K562 (cell line): Measurements from ENCODE around the gene RASIP1. TPM values are rescaled to one million over a fixed set of nuclear protein-coding genes. Genes with fewer than 3 reads are reported as not detected.

Experiments
- ATAC-seq: fragments of 200-7000 bp; cut with Tn5 transposase; 3 replicates; pipeline ENCODE4 v1.9.1; 2020; ENCODE audit warnings: moderate library complexity
- BruUV-seq: library from RNA; stranded (reverse); fragments of 400-500 nt; replicated peaks from 2 replicates; lab custom pipeline; 2021; lab: Mats Ljungman, UMichigan
- CTCF ChIA-PET: fragments of 300-600 bp; formaldehyde crosslinking; extraction: SDS; loops from one replicate; lab custom pipeline; 2021; ENCODE audit warnings: low intra/inter-chr PET ratio; lab: Yijun Ruan, JAX
- POLR2A ChIA-PET: fragments of 300-600, 350-650 bp; sonication (Branson Sonifier 250); formaldehyde crosslinking; extraction: SDS; loops from one replicate; lab custom pipeline; 2021; ENCODE audit warnings: antibody characterized with exemption, inconsistent platforms; lab: Yijun Ruan, JAX
- DNase-seq, 4 experiments: peaks; one replicate each; pipeline versions ENCODE4 v3.0.0 to v3.0.0-alpha.2; 2011 to 2018; ENCODE audit warnings: low spot score in 3 of 4, mixed read lengths in 3 of 4; ENCODE audit errors: extremely low read depth in 1 of 4
- FAIRE-seq: peaks from 2 replicates; lab custom pipeline; 2011; peaks lifted over from hg19 to GRCh38; lab: Jason Lieb, UNC
- H2AFZ ChIP-seq: 2 replicates; pipeline ENCODE4 v1.6.0; 2011; ENCODE audit warnings: low read depth, low read length, control low read depth, inconsistent platforms
- H3K27ac ChIP-seq: fragments of 200-600 bp; 3 replicates; pipeline ENCODE4 v1.8.0; 2011; ENCODE audit warnings: low read depth, mild to moderate bottlenecking, control low read depth, inconsistent platforms, low read length, moderate library complexity, mixed read lengths; ENCODE audit errors: extremely low read depth
- H3K27me3 ChIP-seq, 2 experiments: fragments of 300-600 bp in 1 of 2; 2 replicates in 1 of 2; 3 replicates in 1 of 2; pipeline versions ENCODE4 v1.6.0 to v1.8.0; 2011; ENCODE audit warnings: inconsistent platforms in 2 of 2, low read length in 2 of 2, mild to moderate bottlenecking in 1 of 2, mixed read lengths in 1 of 2, moderate library complexity in 1 of 2; ENCODE audit not compliant: control insufficient read depth in 2 of 2, insufficient read depth in 2 of 2
- H3K36me3 ChIP-seq: fragments of 300-600 bp; 3 replicates; pipeline ENCODE4 v1.8.0; 2011; ENCODE audit warnings: mild to moderate bottlenecking, low read length, inconsistent platforms; ENCODE audit not compliant: control insufficient read depth, insufficient read depth
- H3K4me1 ChIP-seq, 2 experiments: fragments of 200-600 bp in 1 of 2; replicated peaks in 1 of 2; 2 replicates in 1 of 2; 3 replicates in 1 of 2; pipeline versions ENCODE4 v1.5.1 to v1.8.0; 2011; ENCODE audit warnings: inconsistent platforms in 2 of 2, low read length in 2 of 2, mild to moderate bottlenecking in 1 of 2, mixed read lengths in 1 of 2, moderate library complexity in 1 of 2; ENCODE audit not compliant: control insufficient read depth in 2 of 2, insufficient read depth in 2 of 2
- H3K4me2 ChIP-seq: 2 replicates; pipeline ENCODE4 v1.6.1; 2011; ENCODE audit warnings: low read length, control low read depth, inconsistent platforms, mixed read lengths; ENCODE audit not compliant: insufficient read depth
- H3K4me3 ChIP-seq: fragments of 200-600 bp; sonication (generic), shearing (Covaris generic); 2 replicates; pipeline ENCODE4 v1.5.1; 2016; ENCODE audit warnings: control low read depth, inconsistent platforms
- H3K79me2 ChIP-seq: fragments of 200-600 bp; 3 replicates; pipeline ENCODE4 v1.8.0; 2011; ENCODE audit warnings: low read length, inconsistent platforms; ENCODE audit not compliant: control insufficient read depth, insufficient read depth
- H3K9ac ChIP-seq, 2 experiments: 2 replicates each; pipeline versions ENCODE4 v1.6.0 to v1.6.1; 2011; ENCODE audit warnings: low read depth in 2 of 2, low read length in 2 of 2, control low read depth in 1 of 2, inconsistent platforms in 1 of 2, mild to moderate bottlenecking in 1 of 2, mixed read lengths in 1 of 2; ENCODE audit not compliant: insufficient read depth in 1 of 2
- H3K9me1 ChIP-seq: one replicate; pipeline ENCODE4 v1.6.0; 2011; ENCODE audit warnings: inconsistent platforms, mild to moderate bottlenecking, low read length, moderate library complexity; ENCODE audit not compliant: control insufficient read depth, insufficient read depth
- H3K9me3 ChIP-seq: replicated peaks from 2 replicates; pipeline ENCODE4 v1.5.1; 2011; ENCODE audit warnings: low read depth, low read length, inconsistent platforms; ENCODE audit not compliant: control insufficient read depth, insufficient read depth
- H4K20me1 ChIP-seq: replicated peaks from 2 replicates; pipeline ENCODE4 v1.6.1; 2011; ENCODE audit warnings: low read length, inconsistent platforms, mixed read lengths; ENCODE audit not compliant: control insufficient read depth, insufficient read depth
- ARID4B ChIP-seq: sonication (generic); formaldehyde crosslinking; IDR thresholded peaks from 2 replicates; pipeline ENCODE4 v1.8.0; 2022; ENCODE audit warnings: mild to moderate bottlenecking, missing genetic modification reagents
- WGBS: fragments of 100-300 bp; shearing (Covaris generic); methylation state at CpG from one replicate; pipeline ENCODE4 v1.1.6; 2016; ENCODE audit warnings: low coverage, mixed read lengths; ENCODE audit not compliant: insufficient coverage; ENCODE audit errors: missing lambda C conversion rate; 5-methylcytosine and 5-hydroxymethylcytosine counted together
- in situ Hi-C: fragments of 300-500 bp; cut with MboI; formaldehyde crosslinking; loops from 4 replicates; pipeline ENCODE4 v1.15.0; 2018; ENCODE audit warnings: inconsistent platforms, mixed read lengths
- intact Hi-C: fragments of 100-400 bp; cut with micrococcal nuclease; formaldehyde crosslinking; loops from 2 replicates; pipeline ENCODE4 v1.14.2; 2022
- polyA plus RNA-seq, 8 experiments: library from polyadenylated mRNA; depleted of rRNA in 4 of 8; stranded (reverse) in 5 of 8; unstranded in 3 of 8; fragments of >200 nt; fragmentation: Nextera tagmentation in 2 of 8; fragmentation: Illumina TruSeq in 1 of 8; extraction: Ambion mirVana in 2 of 8; extraction: Trizol in 1 of 8; gene quantifications; 2 replicates each; pipeline versions ENCODE4 v1.2.1 to v1.2.3, GENCODE V29; 2011 to 2014; ENCODE audit warnings: inconsistent platforms in 1 of 8, missing spikeins in 1 of 8
- total RNA-seq, 7 experiments: library from RNA; depleted of rRNA in 6 of 7; stranded (reverse); fragments of >200 nt in 6 of 7; fragmentation: Illumina TruSeq in 2 of 7; extraction: Trizol in 2 of 7; gene quantifications; 2 replicates each; pipeline versions ENCODE4 v1.2.1 to v1.2.3, GENCODE V29; 2011 to 2021; ENCODE audit warnings: low replicate concordance in 1 of 7

The RASIP1 gene
- total and polyA plus RNA-seq, 9 of the 15 experiments (the other 6 are each of a cell fraction or from before 2014, with no cell fraction given) = 0.20 to 4.7 (median 1.5) TPM

DNA sequence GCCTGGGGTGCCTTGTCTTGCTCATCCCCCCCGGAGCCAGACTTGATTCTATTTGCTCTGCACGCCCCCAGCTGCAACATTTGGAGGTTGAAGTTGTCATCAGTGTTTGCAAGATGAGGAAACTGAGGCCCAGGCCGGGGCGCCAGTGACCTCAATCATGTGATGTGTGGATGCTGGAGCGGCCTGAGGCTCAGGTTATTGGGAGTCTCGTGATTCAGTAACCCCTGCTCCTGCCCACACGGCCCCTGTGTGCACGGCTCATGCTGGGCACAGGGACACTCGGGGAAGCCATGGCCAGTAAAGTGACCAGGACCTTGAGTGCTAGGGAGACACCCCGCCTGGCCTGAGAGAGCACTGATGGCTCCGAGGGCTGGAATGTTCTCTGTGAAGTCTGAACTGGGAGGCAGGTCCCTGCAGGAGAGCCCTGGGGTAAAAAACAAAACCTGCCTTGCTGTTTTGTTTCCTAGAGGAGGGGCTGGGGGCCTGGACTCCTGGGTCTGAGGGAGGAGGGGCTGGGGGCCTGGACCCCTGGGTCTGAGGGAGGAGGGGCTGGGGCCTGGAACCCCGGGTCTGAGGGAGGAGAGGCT, 16.8 kb upstream of the RASIP1 start:
- no peaks in the 10 kb centered on the region for H3K27me3 ChIP-seq
- H3K4me2 ChIP-seq = no peak overlapping the region
- H3K4me3 ChIP-seq = no peak overlapping the region
- H3K9ac ChIP-seq = peak overlapping the region in 1 of 2 experiments; percentile 65; a peak in 1 of 4 replicates
- H3K79me2 ChIP-seq = peaks cover 12% of the 10 kb centered on the region
- ChIA-PET CTCF (no interaction called here), POLR2A (interaction anchor here (0.5 to 1.3 kb wide), 3 partner anchors 9 to 306 kb away, joined by 3 to 4 read pairs (median 3); partner anchors contain the start of gene IZUMO1)
- in situ Hi-C loops (no loop called here), intact Hi-C loops (no loop called here)
- peaks cover 25 to 54% of the 10 kb centered on the region in 2 experiments for H3K4me1 ChIP-seq
- BruUV-seq = no TSS peak
- no peak overlapping the region for H2AFZ ChIP-seq
- H3K9me1 ChIP-seq = no peaks in the 10 kb centered on the region
- DNase-seq = no peak
- TF ChIP-seq ARID4B (CRISPR knock-in tag) = no peak
- no peaks in the 10 kb centered on the region for H4K20me1 ChIP-seq
- no peak for ATAC-seq
- WGBS = 92% methylated on average over 11 of the region's 12 CpGs
- H3K36me3 ChIP-seq = no peaks in the 10 kb centered on the region
- no peaks in the 10 kb centered on the region for H3K9me3 ChIP-seq
- FAIRE-seq = no peak
- H3K27ac ChIP-seq = no peak overlapping the region
